ENCODE results near the gene ANTXRL. TPM values are rescaled to one million over a fixed set of nuclear protein-coding genes. Genes with fewer than 3 reads are reported as not detected.
"Not testable (repeated sequence)": the region's sequence is repeated elsewhere in the genome, so short reads cannot be mapped to it uniquely, and the experiment has no call there.

Gene ANTXRL
- not detected in 2 replicates for total RNA-seq (2014; rRNA removed; shearing (Covaris generic))
- polyA plus RNA-seq (2014; cell fraction: nucleus; rRNA removed) = not detected in 2 replicates

DNA sequence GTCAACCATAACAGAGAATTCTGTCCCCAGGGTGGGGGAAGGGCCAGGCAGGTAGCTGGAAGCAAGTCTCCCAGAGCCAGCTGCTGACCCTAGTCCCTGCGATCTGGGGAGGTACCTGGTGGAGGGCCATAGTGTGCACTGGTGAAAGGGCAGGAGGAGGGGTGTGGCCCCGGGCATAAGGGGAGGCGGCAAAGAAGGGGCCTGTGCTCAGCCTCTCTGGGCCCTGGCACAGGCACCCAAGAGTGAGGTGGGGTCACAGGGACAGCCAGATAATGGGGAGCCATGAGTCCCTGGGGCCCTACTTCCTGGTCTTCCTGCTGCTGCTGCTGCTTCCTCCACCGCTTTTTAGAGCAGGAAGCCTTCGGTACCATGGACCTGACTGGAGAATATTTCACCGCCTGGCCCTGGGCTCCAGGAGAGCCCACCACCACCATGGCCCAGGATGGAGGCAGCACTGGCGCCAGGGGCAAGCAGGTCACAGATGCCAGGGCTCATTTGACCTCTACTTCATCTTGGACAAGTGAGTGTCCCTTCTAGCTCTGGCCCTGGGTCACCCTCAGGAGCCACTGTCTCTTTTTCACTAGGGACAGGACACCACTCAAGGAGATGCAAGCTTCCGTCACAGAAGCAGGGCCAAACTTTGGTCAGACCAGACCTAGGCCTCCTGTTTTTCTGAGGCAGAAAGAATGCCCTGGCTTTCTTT lies at the start of gene ANTXRL:
ANTXRL (plus strand) TSS at position 7 of the 703 bp plus-strand sequence; CDS start at position 273, 266 bp downstream.
- DNase-seq (ENCODE audit: extremely low read depth, low read depth) = no peak

DNA sequence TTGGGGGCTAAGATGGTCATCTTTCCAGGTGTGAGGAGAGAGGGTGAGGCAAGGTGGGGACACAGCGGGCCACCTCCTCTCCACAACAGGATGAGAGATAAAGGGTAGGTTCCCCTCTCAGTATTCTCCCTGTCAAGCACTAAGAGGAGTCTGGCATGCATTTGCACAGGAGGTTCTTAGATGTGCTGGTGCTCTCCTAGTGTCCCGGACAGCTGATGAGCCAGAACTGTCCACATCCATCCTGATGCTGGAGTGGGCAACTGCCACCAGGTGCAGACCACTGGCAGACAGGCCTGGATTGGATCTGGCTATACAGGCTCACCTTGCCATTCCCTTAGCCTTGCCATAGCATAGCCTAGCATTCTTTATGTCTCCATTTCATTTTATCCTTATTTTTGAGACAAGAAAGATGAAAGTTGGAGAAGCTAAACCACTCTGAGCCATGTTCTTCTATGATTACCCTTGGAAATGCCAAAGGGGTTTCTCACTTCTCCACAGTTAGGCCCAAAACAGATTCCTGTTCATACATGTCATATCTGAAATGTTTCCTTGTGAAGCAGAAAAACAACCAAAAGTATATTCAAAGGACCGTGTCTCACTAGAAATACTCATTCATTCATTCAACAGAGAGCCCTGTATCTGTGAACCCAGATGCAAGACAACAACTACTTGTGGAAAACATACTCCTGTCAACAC lies 48.8 kb upstream of the ANTXRL start:
- no peak for DNase-seq (ENCODE audit: extremely low read depth, low read depth)

DNA sequence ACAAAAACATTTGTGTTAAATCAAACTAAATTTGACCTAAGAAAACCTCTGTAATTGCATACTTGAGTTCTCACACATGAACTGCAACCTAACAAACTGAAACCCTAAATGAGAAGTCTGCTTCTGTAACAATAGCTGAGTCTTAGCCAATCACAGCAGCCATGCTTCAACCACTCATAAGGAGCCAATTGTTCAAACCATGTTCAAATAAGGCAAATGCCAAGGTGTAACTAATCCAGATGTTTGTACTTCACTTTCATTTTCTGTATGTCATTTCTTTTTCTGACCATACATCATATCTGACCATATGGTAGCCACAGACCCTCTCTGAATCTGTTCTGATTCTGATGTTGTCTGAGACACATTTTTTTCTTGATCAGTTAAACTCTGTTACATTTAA lies 47.5 kb upstream of the ANTXRL start:
- no peak for DNase-seq (ENCODE audit: extremely low read depth, low read depth)

DNA sequence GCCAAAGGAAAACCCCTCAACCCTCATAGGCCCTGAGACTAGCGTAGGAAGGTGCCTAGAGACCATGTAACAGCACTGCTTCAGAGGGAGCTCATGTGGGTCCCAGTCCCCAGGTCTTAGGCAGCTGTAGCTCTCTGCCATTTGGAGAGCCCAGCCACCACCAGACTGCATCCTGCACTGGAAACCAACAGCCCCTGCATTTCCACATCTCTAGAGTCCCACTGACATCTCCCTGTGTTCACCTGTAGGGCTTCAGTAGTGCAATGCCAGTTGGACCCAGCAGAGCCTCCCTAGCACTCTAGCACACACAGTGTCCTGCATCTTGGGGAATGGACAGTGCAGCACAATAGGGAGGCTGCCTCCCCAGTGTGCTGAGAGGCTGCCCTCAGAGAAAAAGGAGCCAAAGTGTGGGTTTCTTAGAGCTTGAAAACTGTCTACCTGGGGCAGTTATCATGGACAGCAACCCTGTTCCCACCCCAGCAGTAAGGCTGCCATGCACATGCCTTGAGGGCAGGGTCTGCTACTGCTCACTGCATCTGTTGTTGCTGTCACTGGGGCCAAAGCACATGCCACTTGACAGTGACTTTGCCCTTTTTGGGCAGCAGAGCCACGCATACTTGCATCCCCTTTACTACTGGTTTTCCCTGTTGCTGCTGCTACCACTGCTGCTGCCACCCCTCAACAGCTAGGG lies 46.7 kb upstream of the ANTXRL start:
- DNase-seq (ENCODE audit: extremely low read depth, low read depth) = no peak

DNA sequence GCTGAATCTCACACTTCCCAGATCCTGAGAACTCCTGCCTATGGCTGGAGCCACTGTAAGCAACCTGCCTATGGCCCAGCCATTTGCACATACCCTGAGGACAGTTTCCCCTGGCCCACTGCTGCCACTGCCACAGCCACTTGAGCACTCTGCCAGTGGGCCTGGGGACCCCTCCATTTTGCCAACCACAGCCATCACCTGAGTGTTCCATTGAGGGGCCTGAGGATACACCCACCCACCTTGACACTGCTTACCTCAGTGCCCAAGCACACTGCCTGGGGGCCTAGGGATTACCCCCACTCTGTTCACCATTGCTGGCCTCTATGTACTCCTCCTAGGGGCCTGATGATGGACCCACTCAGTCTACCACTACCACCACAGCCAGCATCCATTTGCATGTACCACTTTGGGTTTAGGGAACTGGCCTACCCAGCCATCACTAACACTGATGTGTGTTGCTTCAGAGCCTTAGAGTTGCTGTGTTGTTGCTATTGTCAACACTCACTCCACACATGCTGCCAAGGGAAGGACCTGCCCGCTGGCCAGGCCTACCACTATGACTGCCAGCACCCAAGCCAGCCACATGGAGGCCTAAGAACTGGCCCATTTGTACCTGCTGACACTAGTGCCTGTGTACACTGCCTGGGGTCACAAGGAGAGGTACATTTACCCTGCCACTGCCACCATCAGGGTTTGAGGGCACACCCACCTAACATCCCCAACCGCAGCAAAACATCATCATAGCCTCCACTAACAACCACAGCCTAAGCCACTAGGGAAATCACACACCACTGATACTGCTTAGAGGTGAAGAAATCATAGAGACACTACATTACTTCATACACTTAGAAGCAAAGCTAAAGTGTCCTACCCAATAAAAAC lies 45.9 kb upstream of the ANTXRL start:
- no peak for DNase-seq (ENCODE audit: extremely low read depth, low read depth)

DNA sequence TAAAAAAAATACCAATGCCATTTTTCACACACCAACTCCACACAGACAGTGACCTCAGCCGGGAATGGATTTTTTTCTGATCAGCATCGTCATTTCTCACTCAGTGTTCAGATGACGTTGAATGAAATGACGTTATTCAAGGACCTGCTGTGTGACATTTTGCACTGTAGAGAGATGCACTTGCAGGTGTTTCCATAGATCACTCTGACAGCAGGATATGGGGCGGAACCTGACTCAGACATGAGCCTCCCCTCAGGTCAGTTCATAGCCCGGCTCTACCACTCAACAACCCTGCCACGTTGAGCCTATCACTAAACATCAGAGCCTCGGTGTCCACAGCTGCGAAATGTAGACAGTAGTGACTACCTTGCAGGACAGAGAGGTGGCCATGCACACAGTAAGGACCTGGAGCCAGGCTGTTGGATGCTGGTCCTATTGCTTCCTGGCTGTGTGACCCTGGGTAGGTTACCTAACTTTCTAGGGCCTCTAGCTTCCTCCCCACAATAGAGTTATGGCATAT lies 41.4 kb upstream of the ANTXRL start:
- no peak for DNase-seq (ENCODE audit: extremely low read depth, low read depth)

DNA sequence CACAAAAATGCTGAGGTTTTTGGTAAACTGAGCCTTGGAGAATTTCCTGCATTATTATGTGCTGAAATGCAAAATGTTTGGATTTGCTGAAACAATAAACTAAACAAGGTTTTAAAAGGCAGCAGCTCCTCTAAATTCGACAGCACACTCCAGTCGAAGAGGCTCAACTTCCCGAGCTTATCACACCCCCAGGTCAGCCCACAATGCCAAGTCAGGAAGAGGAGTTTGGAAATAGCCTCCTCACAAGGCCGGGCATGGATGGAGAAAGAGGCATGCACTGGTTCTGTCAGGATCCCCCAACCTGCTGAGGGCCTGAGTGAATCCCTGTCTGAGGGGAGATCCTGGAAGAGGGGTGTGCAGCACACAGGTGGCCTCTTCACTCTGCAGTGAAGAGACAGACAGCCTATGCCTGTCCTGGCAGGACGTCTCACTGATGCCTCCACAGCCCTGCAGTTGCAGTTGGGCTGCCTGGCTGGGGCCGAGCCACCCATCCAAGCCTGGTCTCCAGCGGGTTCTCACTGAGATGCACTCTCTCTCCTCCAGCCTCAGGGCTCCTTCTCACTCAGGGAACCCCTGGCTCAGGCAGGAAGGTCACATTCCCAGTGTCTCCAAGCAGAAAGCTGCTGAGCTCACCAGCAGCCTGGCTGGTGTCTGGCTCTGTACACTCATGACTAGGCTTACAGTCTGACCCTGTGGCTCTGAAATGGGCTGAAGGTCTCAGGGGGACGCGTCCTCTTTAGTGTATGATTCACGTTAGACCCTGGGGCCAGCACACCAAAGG lies 40.2 kb upstream of the ANTXRL start:
- DNase-seq (ENCODE audit: extremely low read depth, low read depth) = not testable (repeated sequence)

DNA sequence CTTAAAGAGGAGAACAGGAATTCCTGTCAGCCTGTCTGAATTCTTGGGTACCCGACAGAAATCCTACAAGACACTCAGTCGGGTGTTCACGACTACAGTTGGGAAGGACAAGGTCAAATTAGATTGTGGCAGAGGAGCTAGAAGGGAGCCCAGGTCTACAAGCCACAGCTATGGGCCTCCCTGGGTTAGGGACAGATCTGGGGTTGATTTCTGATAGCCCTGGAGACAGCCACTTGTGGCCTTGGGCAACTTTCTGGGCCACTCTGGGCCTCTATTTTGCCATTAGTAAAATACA lies 39.7 kb upstream of the ANTXRL start:
- no peak for DNase-seq (ENCODE audit: extremely low read depth, low read depth)

DNA sequence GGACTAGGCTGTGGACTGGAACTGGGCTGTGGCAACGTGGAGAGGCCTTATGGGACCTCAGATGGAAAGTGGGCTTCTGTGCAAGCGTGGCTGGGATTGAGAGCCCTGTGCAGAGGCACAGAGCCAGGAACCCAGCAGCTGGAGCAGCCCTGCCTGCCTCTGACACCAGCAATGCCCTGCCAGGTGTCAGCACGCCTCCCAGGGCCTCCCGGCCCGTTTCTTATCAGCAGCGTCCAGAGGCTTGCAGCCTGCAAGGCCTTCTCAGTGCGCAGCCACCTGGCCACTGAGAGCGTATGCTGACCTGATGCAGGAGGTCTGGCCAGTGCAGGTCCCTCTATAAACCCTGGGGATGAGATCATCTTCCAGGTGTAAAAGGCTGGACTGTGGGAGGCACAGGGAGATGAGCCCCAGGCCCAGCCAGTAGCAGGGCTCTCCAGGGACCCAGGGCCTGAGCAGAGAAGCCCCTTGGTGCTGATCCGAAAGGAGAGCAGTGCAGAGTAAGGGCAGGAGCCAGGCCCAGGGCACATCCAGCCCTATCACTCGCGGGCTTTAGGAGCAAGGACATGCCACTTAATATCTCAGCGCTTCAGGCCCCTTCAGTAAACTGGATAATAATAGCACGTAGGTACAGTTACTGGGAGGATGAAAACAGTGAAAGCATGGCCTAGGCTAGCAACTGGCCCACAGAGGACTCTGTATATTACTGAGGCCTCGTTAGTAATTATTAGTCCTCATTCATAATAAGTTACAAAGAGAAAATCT lies 38.8 kb upstream of the ANTXRL start:
- no peak for DNase-seq (ENCODE audit: extremely low read depth, low read depth)

DNA sequence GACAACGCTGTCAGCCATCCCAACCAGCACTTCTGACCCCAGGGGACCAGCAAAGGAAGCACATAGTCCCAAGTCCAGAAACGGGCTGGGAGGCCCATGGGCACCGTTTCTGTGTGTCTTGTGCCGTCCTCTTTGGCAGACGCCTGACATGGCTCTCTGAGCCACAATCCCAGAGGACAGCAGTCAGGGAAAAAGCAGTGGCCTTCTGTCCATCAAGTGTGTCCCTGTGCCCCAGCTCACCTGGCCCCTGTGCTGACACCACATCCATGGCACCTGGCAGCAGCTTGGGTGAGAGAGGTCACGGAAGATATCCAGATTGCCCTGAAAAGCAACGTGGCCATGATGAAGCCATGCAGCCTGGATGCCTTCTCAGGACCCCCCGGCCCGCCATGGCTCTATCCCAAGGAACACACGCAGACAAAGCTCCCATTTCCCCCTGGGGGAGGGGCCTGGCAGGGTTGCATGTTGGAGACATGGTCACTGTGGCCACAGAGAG lies 38.1 kb upstream of the ANTXRL start:
- no peak for DNase-seq (ENCODE audit: extremely low read depth, low read depth)

DNA sequence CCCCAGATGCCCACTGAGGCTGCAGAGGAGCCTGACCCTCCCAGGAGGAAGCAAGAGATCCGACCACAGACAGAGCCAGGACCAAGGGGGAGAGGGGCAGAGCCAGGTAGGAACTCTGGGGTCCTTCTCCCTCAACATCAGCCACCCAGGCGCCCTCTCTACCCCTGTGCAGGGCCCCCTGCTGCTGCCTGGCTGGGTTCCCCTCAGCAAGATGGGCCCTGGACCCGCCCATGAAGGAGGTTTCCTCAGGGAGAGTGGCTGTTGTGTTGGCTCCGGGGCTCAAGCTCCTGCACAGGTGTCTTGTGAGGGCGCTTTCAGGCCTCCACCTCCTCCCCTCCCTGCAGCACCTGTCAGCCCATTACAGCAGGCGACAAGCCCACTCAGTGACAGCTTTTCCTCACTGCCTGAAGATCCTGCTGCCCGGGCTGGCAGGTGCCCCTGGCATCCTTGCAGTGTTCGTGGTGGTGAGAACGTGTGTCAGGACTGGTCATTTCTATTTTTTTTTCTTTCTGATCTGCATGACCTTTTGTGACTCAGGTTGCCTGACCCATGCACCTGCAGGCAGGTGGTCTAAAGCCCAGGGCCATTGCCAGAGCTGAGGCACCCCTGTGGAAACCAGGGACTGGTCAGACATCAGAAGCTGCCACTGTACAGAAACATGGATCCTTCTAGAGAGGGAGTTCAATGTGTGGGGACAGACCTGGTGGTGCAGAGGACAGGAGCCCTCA lies 37.0 kb upstream of the ANTXRL start:
- not testable (repeated sequence) for DNase-seq (ENCODE audit: extremely low read depth, low read depth)

DNA sequence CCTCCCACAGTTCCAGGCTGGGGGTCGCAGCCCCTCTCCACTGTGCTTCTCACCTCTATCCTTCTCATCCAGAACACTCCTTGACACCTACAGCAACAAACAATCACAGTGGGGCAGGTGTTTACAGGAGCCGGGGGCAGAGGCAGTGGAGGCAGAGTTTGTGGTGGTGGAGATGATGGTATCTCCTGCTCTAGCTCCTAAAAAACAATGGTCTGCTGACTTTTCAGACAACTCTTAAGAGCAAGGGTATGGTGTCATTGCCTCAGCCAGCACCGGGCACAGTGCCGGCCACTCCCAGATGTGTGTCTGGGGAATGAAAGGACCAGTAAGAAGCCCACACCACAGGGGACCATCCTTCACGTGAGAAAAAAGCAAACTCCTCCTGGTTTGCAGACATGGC lies 36.3 kb upstream of the ANTXRL start:
- DNase-seq (ENCODE audit: extremely low read depth, low read depth) = no peak

DNA sequence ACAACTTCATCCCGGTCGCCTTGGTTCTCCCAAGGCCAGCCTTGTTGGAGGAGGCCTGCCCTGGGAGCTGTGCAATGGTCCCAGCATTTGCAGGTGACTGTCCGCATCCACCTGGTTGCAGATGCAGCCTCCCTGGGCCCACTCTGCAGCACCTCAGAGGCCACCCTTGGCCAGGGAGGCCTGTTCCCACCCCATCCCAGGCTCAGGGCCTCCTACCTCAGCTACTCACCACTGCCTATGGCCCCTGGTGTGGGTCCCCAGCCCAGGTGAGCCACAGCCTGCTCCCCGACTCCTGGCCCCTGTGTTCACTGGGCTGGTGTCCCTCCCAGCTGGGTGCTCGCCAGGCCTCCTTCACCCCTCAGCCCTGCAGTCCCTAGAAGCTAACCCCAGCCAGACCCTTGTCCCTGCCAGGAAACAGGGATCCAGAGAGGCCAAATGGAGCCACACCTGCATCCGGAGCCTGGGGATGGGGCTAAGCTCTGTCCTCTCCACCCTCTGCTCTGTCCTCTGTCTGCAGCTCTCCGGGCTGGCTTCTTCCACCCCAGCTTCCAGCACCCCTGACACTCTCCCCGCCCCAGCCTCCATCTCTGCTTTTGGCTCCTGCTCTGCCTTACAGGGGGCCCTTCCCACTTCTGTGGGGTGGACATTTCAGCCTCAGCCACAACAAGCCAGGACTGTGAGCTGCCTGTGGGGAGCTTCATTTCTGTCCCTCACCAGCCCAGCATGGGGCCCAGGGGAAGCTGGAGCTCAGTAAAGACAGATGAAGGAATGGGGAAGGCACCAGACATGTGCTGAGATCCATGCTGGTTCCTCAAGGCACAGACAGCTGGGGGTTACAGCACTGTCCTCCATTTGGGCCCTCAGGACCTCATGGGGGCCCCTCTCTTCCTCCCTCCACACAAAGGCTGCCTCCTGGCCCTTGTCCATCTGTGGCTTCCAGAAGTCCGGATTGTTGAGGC lies 35.6 kb upstream of the ANTXRL start:
- no peak for DNase-seq (ENCODE audit: extremely low read depth, low read depth)

DNA sequence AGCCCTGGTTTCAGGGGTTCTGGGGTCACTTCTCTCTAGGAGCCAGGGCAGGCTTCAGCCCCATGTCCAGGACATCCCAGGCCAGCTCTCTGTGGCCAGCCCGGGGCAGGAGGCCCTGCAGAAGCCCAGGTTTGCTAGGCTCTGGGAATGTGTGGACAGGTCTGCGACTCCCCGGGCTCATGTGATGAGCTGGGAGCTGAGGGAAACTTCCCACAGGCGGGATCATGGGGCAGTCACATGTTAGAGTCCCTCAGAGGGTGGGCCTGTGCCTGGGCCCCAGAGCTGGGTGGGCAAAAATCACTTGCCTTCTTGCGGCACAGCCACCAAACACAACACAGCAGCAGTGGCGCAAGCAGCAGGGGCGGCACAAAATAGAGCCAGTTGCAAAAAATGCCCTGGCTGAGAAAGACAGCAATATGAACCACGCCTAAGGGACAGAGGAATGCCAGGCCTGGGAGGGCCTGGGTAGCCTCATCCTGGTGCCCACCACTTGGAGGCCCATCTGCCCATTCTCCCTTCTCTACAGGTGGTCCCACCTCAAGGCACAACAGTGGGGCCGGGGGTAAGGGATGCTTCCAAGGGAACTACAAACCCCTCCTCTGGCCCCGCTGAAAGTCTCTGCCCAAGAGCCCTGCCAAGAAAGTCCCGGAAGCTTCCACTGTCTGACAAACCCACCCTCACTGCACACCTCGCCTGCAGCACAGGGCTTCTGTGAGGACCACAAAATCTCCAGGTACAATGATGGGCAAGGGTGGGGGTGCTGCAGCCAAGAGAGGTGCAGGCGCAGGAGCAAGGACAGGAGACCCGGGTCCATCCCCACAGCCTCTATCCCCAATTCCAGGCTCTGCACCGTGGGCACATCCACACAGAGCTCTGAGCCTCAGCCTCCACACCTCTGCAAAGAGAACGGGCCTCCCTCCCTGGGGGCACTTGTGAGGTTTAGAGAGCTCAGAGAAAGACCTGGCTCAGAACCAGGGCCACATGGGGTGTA lies 34.6 kb upstream of the ANTXRL start:
- no peak for DNase-seq (ENCODE audit: extremely low read depth, low read depth)

DNA sequence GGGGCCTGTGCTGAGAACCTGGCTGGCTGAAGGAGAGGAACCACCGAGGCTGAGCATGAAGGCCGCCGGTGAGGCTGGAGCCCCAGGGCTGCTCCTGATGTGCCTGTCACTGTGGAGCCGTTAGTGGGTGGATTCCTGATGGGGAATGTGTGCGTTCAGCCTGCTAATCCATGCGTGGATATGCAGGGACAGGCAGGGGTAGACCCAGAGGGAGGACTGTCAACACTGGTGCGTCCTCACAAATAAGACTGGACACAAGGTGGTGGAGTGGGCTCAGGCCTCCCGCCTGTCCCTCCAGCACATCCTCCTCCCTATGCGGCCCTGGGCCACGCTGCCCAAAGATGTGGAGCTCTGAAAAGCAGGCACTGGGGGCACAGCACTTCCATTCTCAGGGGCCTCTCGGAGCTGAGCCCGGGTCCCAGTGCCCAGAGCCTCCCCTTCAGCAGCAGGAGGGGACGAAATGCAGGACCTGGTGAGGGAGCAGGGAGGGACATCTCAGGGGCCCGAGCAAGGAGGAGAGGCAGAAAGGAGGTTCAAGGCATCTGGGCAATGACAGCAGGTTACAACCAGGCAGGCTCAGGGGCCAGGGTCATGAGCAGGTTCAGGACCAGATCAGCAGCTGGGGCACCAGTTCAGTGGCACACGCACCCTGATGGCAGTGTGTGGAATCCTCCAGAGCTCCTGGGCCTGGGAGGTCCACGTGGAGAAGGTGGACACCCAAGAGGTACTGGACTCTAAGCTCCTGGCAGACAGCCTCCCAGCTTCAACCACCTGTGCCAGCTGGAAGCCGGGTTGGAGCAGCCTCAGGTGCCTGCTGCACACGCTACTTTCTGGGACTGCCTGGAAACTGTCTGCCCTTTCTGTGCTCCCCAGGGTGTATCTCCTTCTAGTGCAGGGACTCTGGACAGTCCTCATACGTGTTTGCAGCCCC lies 33.5 kb upstream of the ANTXRL start:
- no peak for DNase-seq (ENCODE audit: extremely low read depth, low read depth)
